Osteocyte (in vitro differentiated cells): ENCODE results near the gene CANT1. TPM values are rescaled to one million over a fixed set of nuclear protein-coding genes. Genes with fewer than 3 reads are reported as not detected.

Experiments used
- DNase-seq: peaks from one replicate; pipeline ENCODE4 v3.0.0; 2021; ENCODE audit warnings: mixed read lengths; ENCODE audit not compliant: unreplicated experiment; ENCODE audit errors: extremely low spot score
- H3K27ac Mint-ChIP-seq: one replicate; pipeline ENCODE4 v1.8.0; 2021; ENCODE audit warnings: mild to moderate bottlenecking, mixed read lengths; ENCODE audit not compliant: unreplicated experiment
- H3K27me3 Mint-ChIP-seq: one replicate; pipeline ENCODE4 v1.8.0; 2021; ENCODE audit warnings: mixed read lengths; ENCODE audit not compliant: unreplicated experiment
- H3K36me3 Mint-ChIP-seq: one replicate; pipeline ENCODE4 v1.8.0; 2021; ENCODE audit warnings: mixed read lengths; ENCODE audit not compliant: unreplicated experiment
- H3K4me1 Mint-ChIP-seq: one replicate; pipeline ENCODE4 v1.8.0; 2021; ENCODE audit warnings: mixed read lengths; ENCODE audit not compliant: unreplicated experiment
- H3K4me3 Mint-ChIP-seq: one replicate; pipeline ENCODE4 v1.8.0; 2021; ENCODE audit warnings: mild to moderate bottlenecking, moderate library complexity, mixed read lengths; ENCODE audit not compliant: unreplicated experiment
- H3K9me3 Mint-ChIP-seq: one replicate; pipeline ENCODE4 v1.8.0; 2021; ENCODE audit warnings: mixed read lengths; ENCODE audit not compliant: unreplicated experiment
- CTCF ChIP-seq: fragments of 200-600 bp; sonication (generic); IDR thresholded peaks from 2 replicates; pipeline ENCODE4 v1.5.0; 2021; ENCODE audit warnings: antibody characterized with exemption, mild to moderate bottlenecking, moderate library complexity
- total RNA-seq: library from RNA; stranded (reverse); gene quantifications from 2 replicates; pipeline ENCODE4 v1.2.1, GENCODE V29; 2021

CANT1 gene
- total RNA-seq, 1 donor from 2014 or later = 62.3 TPM

DNA sequence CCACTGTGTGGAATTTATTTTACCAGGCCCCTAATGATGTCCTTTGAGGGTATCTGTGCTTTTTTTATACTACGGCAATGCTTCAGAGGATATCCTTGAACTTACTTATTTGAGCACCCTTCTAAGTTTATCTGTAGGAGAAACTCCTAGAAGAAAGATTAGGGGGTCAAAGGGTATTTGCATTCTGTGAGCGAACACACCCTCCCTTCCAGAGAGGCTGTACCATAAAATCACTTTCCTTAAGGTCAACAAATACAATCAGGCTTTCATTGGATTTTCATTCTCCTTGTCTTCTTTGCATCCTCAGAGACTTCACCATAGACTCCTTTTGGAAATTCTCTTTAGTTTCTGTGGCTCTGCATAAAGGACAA, 9.7 kb upstream of the CANT1 start:
- DNase-seq = no peak
- H3K36me3 Mint-ChIP-seq = no peaks in the 10 kb centered on the region
- TF ChIP-seq CTCF = no peak
- H3K27ac Mint-ChIP-seq = no peak overlapping the region
- peaks cover 2% of the 10 kb centered on the region for H3K27me3 Mint-ChIP-seq
- H3K4me1 Mint-ChIP-seq = peaks cover 33% of the 10 kb centered on the region
- peaks cover 3% of the 10 kb centered on the region for H3K9me3 Mint-ChIP-seq
- H3K4me3 Mint-ChIP-seq = no peak overlapping the region

DNA sequence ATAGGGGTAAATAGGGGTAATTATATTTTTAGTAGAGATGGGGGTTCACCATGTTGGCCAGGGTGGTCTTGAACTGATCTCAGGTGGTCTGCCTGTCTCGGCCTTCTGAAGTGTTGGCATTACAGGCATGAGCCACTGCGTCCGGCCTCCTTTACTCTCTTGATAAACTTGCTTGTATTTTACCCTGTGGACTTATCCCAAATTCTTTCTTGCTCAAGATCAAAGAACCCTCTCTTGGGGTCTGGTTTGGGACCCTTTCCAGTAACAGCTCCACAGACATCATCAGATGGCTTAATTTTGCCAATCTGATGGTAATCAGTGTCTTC, 8.8 kb upstream of the CANT1 start:
- H3K4me3 Mint-ChIP-seq = no peak overlapping the region
- peaks cover 4% of the 10 kb centered on the region for H3K27me3 Mint-ChIP-seq
- no peaks in the 10 kb centered on the region for H3K36me3 Mint-ChIP-seq
- H3K9me3 Mint-ChIP-seq = peaks cover 7% of the 10 kb centered on the region
- peaks cover 26% of the 10 kb centered on the region for H3K4me1 Mint-ChIP-seq
- DNase-seq = no peak
- H3K27ac Mint-ChIP-seq = no peak overlapping the region
- no peak for TF ChIP-seq CTCF

DNA sequence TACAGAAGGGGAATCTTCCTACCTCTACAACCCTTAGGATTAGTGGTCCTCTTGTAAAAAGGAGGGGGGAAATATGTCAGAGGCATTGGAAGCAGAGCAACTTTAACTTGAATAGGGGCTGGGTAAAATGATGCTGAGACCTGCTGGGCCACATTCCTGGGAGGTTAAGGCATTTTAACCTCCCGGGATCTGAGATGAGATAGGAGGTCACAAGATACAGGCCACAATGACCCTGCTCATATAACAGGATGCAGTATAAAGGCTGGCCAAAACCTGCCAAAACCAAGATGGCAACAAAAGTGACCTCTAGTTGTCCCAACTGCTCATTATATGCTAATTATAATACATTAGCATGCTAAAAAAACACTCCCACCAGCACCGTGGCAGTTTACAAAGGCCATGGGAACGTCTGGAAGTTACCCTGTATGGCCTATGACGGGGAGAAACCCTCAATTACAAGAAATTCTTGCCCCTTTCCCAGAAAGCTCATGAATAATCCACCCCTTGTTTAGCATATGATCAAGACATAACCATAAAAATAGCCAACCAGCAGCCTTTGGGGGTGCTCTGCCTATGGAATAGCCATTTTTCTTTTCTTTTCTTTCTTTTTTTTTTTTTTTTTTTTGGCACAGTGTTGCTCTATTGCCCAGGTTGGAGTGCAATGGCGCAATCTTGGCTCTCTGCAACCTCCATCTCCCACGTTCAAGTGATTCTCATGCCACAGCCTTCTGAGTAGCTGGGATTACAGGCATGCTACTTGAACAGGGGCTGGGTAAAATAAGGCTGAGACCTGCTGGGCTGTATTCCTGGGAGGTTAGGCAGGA, 8.2 kb upstream of the CANT1 start:
- Mint-ChIP-seq H3K4me3 (no peak overlapping the region), H3K9me3 (peaks cover 7% of the 10 kb centered on the region), H3K4me1 (peaks cover 22% of the 10 kb centered on the region), H3K27ac (no peak overlapping the region), H3K36me3 (no peaks in the 10 kb centered on the region), H3K27me3 (peaks cover 4% of the 10 kb centered on the region)
- no peak for TF ChIP-seq CTCF
- DNase-seq = no peak

DNA sequence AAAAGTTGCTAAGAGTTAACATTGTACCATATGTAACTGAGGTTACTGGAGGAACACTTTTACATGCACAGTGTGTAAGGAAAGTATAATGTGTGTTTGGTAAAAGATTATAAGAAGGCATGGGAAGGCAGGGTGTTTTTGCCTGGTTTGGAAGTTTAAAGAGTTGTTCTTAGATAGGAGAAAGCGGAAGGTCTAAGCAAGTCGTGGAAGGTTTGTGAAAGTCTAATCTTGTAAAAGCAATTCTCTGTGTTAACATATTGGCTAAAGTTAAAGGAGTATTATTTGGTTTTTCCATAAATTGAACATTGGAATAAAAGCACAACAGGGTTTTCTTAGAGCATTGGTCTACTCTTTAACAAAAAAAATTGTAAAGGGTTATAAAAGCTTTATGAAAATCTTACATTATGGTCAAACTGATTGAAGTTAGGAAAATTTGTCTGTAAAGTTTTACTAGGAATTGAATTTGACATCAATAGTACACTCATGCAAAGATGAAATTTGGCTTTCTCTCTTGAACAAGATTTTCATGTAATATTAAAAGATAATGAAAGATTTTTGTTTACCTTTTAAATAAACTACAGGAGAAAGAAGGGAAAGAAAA, 4.7 kb upstream of the CANT1 start:
- H3K9me3 Mint-ChIP-seq = peaks cover 7% of the 10 kb centered on the region
- H3K27ac Mint-ChIP-seq = no peak overlapping the region
- H3K27me3 Mint-ChIP-seq = peaks cover 2% of the 10 kb centered on the region
- H3K4me3 Mint-ChIP-seq = no peak overlapping the region
- no peaks in the 10 kb centered on the region for H3K36me3 Mint-ChIP-seq
- no peak for DNase-seq
- no peak for TF ChIP-seq CTCF
- H3K4me1 Mint-ChIP-seq = peaks cover 11% of the 10 kb centered on the region

DNA sequence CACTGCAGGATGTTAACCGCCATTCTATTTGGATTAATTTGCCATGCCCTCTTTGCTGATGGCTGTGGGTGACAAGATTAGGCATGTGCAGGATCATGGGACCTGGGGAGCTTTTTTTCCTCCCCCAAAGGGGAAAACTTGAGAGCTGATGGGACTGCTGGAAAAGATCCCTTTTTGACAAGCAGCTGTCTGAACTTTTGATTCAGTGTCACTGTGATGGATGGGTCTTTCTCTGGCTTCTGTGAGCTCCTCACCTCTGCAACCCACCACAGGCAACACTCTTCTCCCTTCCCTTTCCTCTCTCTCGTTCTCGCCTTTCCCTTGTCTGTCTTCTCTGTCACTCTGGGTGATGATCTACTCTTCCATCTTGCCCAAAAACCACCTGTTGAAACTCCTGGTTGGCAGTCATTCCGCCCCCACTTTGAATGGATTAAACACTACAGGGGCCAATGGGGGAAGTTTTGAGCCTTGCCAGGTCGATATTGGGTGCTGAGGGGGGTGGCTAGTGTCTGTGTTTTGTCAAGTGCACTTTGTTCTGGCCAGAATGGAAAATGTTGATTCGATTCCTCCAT, 3.1 kb upstream of the CANT1 start:
- no peak for TF ChIP-seq CTCF
- H3K27me3 Mint-ChIP-seq = peaks cover 2% of the 10 kb centered on the region
- no peak for DNase-seq
- H3K36me3 Mint-ChIP-seq = no peaks in the 10 kb centered on the region
- H3K4me1 Mint-ChIP-seq = peaks cover 23% of the 10 kb centered on the region
- no peak overlapping the region for H3K27ac Mint-ChIP-seq
- peaks cover 7% of the 10 kb centered on the region for H3K9me3 Mint-ChIP-seq
- no peak overlapping the region for H3K4me3 Mint-ChIP-seq
